H4 (cell line): Measurements from ENCODE around the gene TSPOAP1. TPM values are rescaled to one million over a fixed set of nuclear protein-coding genes. Genes with fewer than 3 reads are reported as not detected.

ENCODE experiments used
- DNase-seq: peaks from one replicate; pipeline ENCODE4 v3.0.0-alpha.2; 2015; ENCODE audit warnings: low spot score
- total RNA-seq: library from RNA; depleted of rRNA; stranded (reverse); fragments of >200 nt; shearing (Covaris generic); gene quantifications from 2 replicates; pipeline ENCODE4 v1.2.3, GENCODE V29; 2014

Gene TSPOAP1
- total RNA-seq, 1 experiment from 2014 or later = not detected

GRCh38 chr17:58363457-58364185 is 35.0 kb upstream of the TSPOAP1 start:
- DNase-seq = no peak

- no peak for DNase-seq
Observed at GRCh38 chr17:58362368-58363014, 33.9 kb upstream of the TSPOAP1 start.

- DNase-seq = no peak
Observed at GRCh38 chr17:58360296-58361063, 31.9 kb upstream of the TSPOAP1 start.

- DNase-seq = no peak
Observed at GRCh38 chr17:58358408-58359172, 30.0 kb upstream of the TSPOAP1 start.

GRCh38 chr17:58357312-58358297 is 29.0 kb upstream of the TSPOAP1 start:
- no peak for DNase-seq

- DNase-seq = no peak
Observed at GRCh38 chr17:58356231-58356630, 27.6 kb upstream of the TSPOAP1 start.

- DNase-seq = no peak
Observed at GRCh38 chr17:58354541-58355216, 26.1 kb upstream of the TSPOAP1 start.

- DNase-seq = no peak
Observed at GRCh38 chr17:58353389-58353825, 24.8 kb upstream of the TSPOAP1 start.

GRCh38 chr17:58352596-58353388 is 24.2 kb upstream of the TSPOAP1 start:
- peak; percentile 47 for DNase-seq

GRCh38 chr17:58351831-58352595 is 23.4 kb upstream of the TSPOAP1 start, which contains the start of gene SUPT4H1:
Gene SUPT4H1, minus strand, starts transcription at chr17:58352201. Its CDS starts 66 bp downstream, at chr17:58352135.
- peak; percentile 86 for DNase-seq

- no peak for DNase-seq
Observed at GRCh38 chr17:58351182-58351581, 22.6 kb upstream of the TSPOAP1 start.

GRCh38 chr17:58348038-58348437 is 19.4 kb upstream of the TSPOAP1 start:
- DNase-seq = no peak

- no peak for DNase-seq
Observed at GRCh38 chr17:58345500-58345899, 16.9 kb upstream of the TSPOAP1 start.

GRCh38 chr17:58344791-58345157 is 16.2 kb upstream of the TSPOAP1 start:
- DNase-seq = no peak

GRCh38 chr17:58344047-58344790 is 15.6 kb upstream of the TSPOAP1 start:
- DNase-seq = no peak

GRCh38 chr17:58343131-58343530 is 14.5 kb upstream of the TSPOAP1 start:
- no peak for DNase-seq

- no peak for DNase-seq
Observed at GRCh38 chr17:58341861-58342475, 13.4 kb upstream of the TSPOAP1 start.
